Parathyroid adenoma (tissue), 2 donors: ENCODE results near the gene WFS1.

Experiments used
- H2AFZ ChIP-seq: fragments of 300-600 bp; sonication (generic); one replicate; pipeline ENCODE4 v1.7.0; 2017; ENCODE audit warnings: antibody characterized with exemption, mild to moderate bottlenecking
- H3K27ac ChIP-seq: fragments of 300-600 bp; sonication (generic); one replicate; pipeline ENCODE4 v1.7.0; 2017
- H3K27me3 ChIP-seq: fragments of 300-600 bp; sonication (generic); one replicate; pipeline ENCODE4 v1.7.0; 2017; ENCODE audit warnings: low read length; ENCODE audit not compliant: control insufficient read depth, insufficient read depth
- H3K36me3 ChIP-seq: fragments of 300-600 bp; sonication (generic); one replicate; pipeline ENCODE4 v1.7.0; 2017; ENCODE audit warnings: low read length; ENCODE audit not compliant: control insufficient read depth, insufficient read depth
- H3K4me1 ChIP-seq: fragments of 300-600 bp; sonication (generic); one replicate; pipeline ENCODE4 v1.7.0; 2017; ENCODE audit warnings: control low read depth
- H3K4me2 ChIP-seq: fragments of 300-600 bp; sonication (generic); one replicate; pipeline ENCODE4 v1.7.0; 2017; ENCODE audit warnings: low read length
- H3K4me3 ChIP-seq: fragments of 300-600 bp; sonication (generic); one replicate; pipeline ENCODE4 v1.7.0; 2017; ENCODE audit warnings: low read depth, low read length
- H3K79me2 ChIP-seq: fragments of 300-600 bp; sonication (generic); one replicate; pipeline ENCODE4 v1.7.0; 2017; ENCODE audit warnings: control low read depth
- H3K9ac ChIP-seq: fragments of 300-600 bp; sonication (generic); one replicate; pipeline ENCODE4 v1.7.0; 2017; ENCODE audit warnings: mild to moderate bottlenecking
- H3K9me3 ChIP-seq: fragments of 300-600 bp; sonication (generic); one replicate; pipeline ENCODE4 v1.7.0; 2017; ENCODE audit warnings: low read length; ENCODE audit not compliant: control insufficient read depth
- TF ChIP-seq, protein P1 (sequence below): fragments of 300-600 bp; sonication (generic); IDR thresholded peaks from one replicate; pipeline ENCODE4 v1.7.0; 2017; ENCODE audit warnings: antibody characterized with exemption, mild to moderate bottlenecking
- donor health status: primary hyperparathyroidism.

Gene WFS1

GRCh38 chr4:6280365-6280996, 10.8 kb downstream of the WFS1 start:
- Histone ChIP-seq H3K4me2 (no peak overlapping the region), H3K4me3 (no peak overlapping the region), H3K27ac (no peak overlapping the region), H3K79me2 (no peaks in the 10 kb centered on the region), H3K9me3 (no peaks in the 10 kb centered on the region), H3K27me3 (no peaks in the 10 kb centered on the region), H3K9ac (no peak overlapping the region), H3K36me3 (no peaks in the 10 kb centered on the region), H3K4me1 (no peaks in the 10 kb centered on the region), H2AFZ (no peak overlapping the region)
- TF ChIP-seq, protein P1, sequence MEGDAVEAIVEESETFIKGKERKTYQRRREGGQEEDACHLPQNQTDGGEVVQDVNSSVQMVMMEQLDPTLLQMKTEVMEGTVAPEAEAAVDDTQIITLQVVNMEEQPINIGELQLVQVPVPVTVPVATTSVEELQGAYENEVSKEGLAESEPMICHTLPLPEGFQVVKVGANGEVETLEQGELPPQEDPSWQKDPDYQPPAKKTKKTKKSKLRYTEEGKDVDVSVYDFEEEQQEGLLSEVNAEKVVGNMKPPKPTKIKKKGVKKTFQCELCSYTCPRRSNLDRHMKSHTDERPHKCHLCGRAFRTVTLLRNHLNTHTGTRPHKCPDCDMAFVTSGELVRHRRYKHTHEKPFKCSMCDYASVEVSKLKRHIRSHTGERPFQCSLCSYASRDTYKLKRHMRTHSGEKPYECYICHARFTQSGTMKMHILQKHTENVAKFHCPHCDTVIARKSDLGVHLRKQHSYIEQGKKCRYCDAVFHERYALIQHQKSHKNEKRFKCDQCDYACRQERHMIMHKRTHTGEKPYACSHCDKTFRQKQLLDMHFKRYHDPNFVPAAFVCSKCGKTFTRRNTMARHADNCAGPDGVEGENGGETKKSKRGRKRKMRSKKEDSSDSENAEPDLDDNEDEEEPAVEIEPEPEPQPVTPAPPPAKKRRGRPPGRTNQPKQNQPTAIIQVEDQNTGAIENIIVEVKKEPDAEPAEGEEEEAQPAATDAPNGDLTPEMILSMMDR, result no peak

DNA sequence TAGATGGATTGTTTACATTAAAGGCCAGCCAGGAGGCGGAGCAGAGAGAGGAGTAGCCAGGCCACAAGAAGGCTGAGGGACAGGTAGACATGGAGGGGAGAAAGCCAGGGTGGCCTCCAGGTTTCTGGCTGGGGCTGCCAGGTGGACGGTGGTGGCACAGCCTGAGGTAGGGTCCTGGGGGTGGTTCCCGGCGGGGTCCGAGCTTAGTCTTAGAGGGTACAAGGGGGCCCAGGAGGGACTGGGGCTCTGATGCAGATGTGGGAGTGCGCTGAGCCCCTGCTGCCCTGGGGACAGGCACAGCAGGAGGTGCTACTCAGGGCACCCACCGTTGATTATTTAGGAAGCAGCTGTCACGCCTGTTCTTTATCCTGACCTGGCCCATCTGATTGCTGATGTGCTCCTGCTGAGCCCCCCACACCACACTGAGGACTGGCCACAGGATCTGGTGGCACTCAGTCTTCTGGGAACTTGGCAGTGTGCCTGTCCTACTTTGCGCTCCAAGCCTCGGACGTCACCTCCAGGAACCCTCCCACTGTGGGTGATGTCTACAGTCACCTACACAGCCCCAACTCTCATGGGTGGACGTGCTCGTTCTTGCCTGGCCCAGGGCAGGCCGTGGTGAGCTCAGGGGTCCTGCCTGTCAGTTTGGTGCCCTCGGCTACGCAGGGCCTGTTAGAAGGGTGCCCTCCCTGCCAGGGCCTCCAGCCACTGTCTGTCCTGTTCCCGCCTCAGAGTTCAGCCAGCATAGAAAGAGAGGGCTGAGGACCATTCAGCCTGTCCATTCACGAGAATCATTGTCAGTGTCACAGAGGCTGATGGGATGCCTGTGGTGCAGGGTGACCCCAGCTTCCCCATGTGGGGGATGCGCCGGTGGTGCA, 12.0 kb downstream of the WFS1 start:
- H3K79me2 ChIP-seq, result no peaks in the 10 kb centered on the region
- H3K4me2 ChIP-seq, result no peak overlapping the region
- no peak overlapping the region for H3K9ac ChIP-seq
- H3K27ac ChIP-seq, result no peak overlapping the region
- H3K36me3 ChIP-seq, result no peaks in the 10 kb centered on the region
- no peaks in the 10 kb centered on the region for H3K9me3 ChIP-seq
- H3K4me1 ChIP-seq, result no peaks in the 10 kb centered on the region
- H2AFZ ChIP-seq, result no peak overlapping the region
- H3K27me3 ChIP-seq, result no peaks in the 10 kb centered on the region
- H3K4me3 ChIP-seq, result no peak overlapping the region
- TF ChIP-seq, protein P1, result no peak

GRCh38 chr4:6282314-6282771, 12.7 kb downstream of the WFS1 start:
- H3K36me3 ChIP-seq, result no peaks in the 10 kb centered on the region
- no peaks in the 10 kb centered on the region for H3K4me1 ChIP-seq

DNA sequence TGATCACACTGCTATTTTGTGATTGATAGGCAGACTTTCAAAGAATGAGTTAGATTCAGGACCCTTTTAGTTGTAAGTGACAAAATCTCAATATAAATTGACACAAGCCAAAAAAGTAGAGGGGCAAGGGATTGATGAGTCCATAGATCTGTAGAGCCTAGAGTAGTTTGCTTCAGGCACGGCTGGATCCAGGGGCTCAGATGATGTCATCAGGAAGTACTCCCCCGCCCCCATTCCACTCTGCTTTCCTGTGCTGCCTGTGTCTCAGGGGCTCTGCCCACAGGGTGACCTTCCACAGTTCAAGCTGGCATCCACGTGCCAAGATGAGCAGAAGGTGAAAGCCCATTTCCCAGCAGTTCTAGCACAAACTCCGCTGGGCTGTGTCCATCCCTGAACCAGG, 13.6 kb downstream of the WFS1 start:
- Histone ChIP-seq H3K4me2 (no peak overlapping the region), H3K4me1 (no peaks in the 10 kb centered on the region), H2AFZ (no peak overlapping the region), H3K9me3 (no peaks in the 10 kb centered on the region), H3K27me3 (no peaks in the 10 kb centered on the region), H3K27ac (no peak overlapping the region), H3K79me2 (no peaks in the 10 kb centered on the region), H3K36me3 (no peaks in the 10 kb centered on the region), H3K9ac (no peak overlapping the region), H3K4me3 (no peak overlapping the region)
- TF ChIP-seq, protein P1, result no peak

More at GRCh38 chr4:6282314-6282771, 12.7 kb downstream of the WFS1 start:
- Histone ChIP-seq H3K4me3 (no peak overlapping the region), H3K27ac (no peak overlapping the region), H3K79me2 (no peaks in the 10 kb centered on the region), H3K27me3 (no peaks in the 10 kb centered on the region), H3K9ac (no peak overlapping the region), H2AFZ (no peak overlapping the region), H3K4me2 (no peak overlapping the region), H3K9me3 (no peaks in the 10 kb centered on the region)
- TF ChIP-seq, protein P1, result no peak
